Measurements from ENCODE around the gene CCDC122. TPM values are rescaled to one million over a fixed set of nuclear protein-coding genes. Genes with fewer than 3 reads are reported as not detected.

The CCDC122 gene
- total RNA-seq, 1 donor from 2014 or later, result 12.4 TPM

DNA sequence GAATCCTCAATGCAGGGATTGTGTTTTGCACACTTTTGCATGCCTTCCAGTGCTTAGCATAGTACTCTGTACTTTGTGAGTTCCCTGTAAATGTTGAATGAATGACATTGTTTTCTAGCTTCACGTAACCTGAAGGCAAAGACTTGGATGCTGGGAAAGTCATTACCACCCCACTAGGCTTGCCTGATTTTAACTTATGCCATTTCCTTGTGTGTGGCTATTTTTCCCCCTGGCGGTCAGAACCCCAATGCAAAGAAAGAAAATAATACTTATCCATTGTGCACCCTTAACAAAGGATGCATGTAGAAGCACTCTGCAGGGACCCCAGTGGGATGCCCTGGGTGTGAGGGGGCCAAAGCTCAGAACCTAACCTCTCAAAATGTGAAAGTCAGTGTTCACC, 91.5 kb downstream of the CCDC122 start:
- H3K4me1 Mint-ChIP-seq (ENCODE audit: unreplicated experiment), result peaks cover 43% of the 10 kb centered on the region
- H3K9me3 Mint-ChIP-seq (ENCODE audit: unreplicated experiment), result no peaks in the 10 kb centered on the region
- peak; percentile 43 for TF ChIP-seq CTCF (IDR thresholded peaks at IDR 0.05)
- H3K36me3 Mint-ChIP-seq (ENCODE audit: unreplicated experiment), result no peaks in the 10 kb centered on the region
- H3K4me3 Mint-ChIP-seq (ENCODE audit: unreplicated experiment), result peak overlapping the region; percentile 91
- no peaks in the 10 kb centered on the region for H3K27me3 Mint-ChIP-seq (ENCODE audit: unreplicated experiment)
- no peak for DNase-seq (ENCODE audit: extremely low spot score, unreplicated experiment)
- H3K27ac Mint-ChIP-seq (ENCODE audit: unreplicated experiment), result peak overlapping the region; percentile 73

DNA sequence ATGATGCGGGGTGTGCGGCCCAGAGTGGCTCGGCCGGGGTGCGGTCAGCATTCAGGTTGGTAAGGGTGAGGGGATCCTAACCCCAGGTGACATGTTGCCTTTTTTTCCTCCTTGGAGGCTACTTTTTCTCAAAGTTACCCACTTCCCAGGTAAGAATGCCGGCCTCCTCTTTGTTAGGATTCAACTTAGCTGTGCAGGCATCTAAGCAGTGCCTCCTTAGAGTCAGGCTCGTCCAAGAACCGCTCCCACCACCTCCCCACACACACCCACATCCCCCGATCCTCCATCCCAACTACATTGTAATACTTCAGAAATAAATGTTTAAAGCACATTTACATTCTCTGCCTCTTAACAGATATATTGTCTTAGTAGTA, 92.0 kb downstream of the CCDC122 start:
- H3K4me1 Mint-ChIP-seq (ENCODE audit: unreplicated experiment), result peaks cover 38% of the 10 kb centered on the region
- no peaks in the 10 kb centered on the region for H3K9me3 Mint-ChIP-seq (ENCODE audit: unreplicated experiment)
- TF ChIP-seq CTCF (IDR thresholded peaks at IDR 0.05), result no peak
- H3K36me3 Mint-ChIP-seq (ENCODE audit: unreplicated experiment), result no peaks in the 10 kb centered on the region
- no peaks in the 10 kb centered on the region for H3K27me3 Mint-ChIP-seq (ENCODE audit: unreplicated experiment)
- H3K27ac Mint-ChIP-seq (ENCODE audit: unreplicated experiment), result peak overlapping the region; percentile 73
- peak overlapping the region; percentile 91 for H3K4me3 Mint-ChIP-seq (ENCODE audit: unreplicated experiment)
- DNase-seq (ENCODE audit: extremely low spot score, unreplicated experiment), result no peak

DNA sequence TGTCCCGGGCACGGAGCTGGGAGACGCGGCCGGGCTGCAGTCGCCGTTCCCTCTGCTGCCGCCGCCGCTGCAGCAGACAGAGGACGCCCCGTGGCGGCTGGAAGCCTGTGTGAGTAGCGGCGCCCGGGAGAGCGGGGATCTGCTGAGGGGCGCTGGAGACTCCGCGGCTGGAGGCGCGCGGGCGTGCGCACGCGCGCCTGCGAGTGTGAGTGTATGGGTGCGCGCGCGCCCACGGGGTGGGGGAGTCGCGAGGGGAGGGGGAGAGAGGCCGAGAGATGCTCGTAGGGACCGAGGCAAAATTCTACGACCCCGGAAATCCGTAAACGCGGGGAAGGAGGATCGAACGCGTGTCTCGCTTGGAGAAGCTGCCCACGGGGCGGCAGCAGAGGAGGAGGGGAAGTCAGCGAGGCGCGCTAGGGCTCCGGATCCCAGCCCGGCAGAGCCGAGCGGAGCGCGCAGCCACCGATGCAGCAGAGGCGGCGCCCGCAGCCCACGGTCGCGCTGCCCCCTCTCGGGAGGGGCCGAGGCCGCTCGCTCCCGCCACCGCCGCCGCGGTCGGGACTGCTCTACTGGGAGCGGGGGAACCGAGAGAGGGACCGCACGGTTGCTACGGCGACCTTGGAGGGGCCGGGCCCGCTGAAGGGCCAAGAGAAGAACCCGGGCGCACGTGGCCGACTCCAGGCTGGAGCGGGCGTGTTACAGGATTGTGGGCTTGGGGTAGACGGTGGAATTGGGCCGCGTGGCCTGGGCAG, 92.6 kb downstream of the CCDC122 start, which contains the start of gene ENOX1:
Gene ENOX1 (minus strand): TSS at position 207 of the 752 bp plus-strand sequence.
- Mint-ChIP-seq H3K4me1 (ENCODE audit: unreplicated experiment) (peaks cover 33% of the 10 kb centered on the region), H3K9me3 (ENCODE audit: unreplicated experiment) (no peaks in the 10 kb centered on the region), H3K27me3 (ENCODE audit: unreplicated experiment) (no peaks in the 10 kb centered on the region), H3K27ac (ENCODE audit: unreplicated experiment) (peak within 1 kb of the TSS; percentile 84), H3K4me3 (ENCODE audit: unreplicated experiment) (peak within 1 kb of the TSS; percentile 91), H3K36me3 (ENCODE audit: unreplicated experiment) (no peaks in the 10 kb centered on the region)
- TF ChIP-seq CTCF (IDR thresholded peaks at IDR 0.05), result peak; percentile 34
- DNase-seq (ENCODE audit: extremely low spot score, unreplicated experiment), result peak; percentile 90

DNA sequence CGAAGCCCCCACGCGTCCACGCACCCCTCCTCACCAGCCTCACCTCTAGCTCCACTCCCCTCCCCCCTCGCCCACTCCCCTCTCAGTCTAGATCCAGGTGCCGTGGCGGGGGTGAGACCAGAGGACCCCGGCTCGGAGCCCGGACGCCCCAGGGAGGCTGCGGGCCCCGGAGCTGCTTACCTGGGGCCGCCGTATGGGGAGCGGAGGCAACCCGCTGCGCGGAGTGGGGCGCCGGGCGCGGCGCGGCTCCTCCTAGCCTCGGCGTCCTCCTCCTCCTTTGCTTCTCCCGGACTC, 93.1 kb downstream of the CCDC122 start:
- no peaks in the 10 kb centered on the region for H3K27me3 Mint-ChIP-seq (ENCODE audit: unreplicated experiment)
- no peak for DNase-seq (ENCODE audit: extremely low spot score, unreplicated experiment)

More for the DNA sequence above, 93.1 kb downstream of the CCDC122 start:
- Mint-ChIP-seq H3K36me3 (ENCODE audit: unreplicated experiment) (no peaks in the 10 kb centered on the region), H3K4me3 (ENCODE audit: unreplicated experiment) (peak overlapping the region; percentile 91), H3K27ac (ENCODE audit: unreplicated experiment) (no peak overlapping the region), H3K4me1 (ENCODE audit: unreplicated experiment) (peaks cover 33% of the 10 kb centered on the region), H3K9me3 (ENCODE audit: unreplicated experiment) (no peaks in the 10 kb centered on the region)
- no peak for TF ChIP-seq CTCF (IDR thresholded peaks at IDR 0.05)

Other genes starting within 250 kb of the CCDC122 start
- 5.9 and 6.9 TPM in 2 replicates for gene ENOX1, start 92.8 kb downstream of the CCDC122 start, total RNA-seq
- 6.7 and 8.7 TPM in 2 replicates for gene LACC1, start 164 bp upstream of the CCDC122 start, total RNA-seq

Data from osteocyte (in vitro differentiated cells).